Hematopoietic multipotent progenitor cell treated with erythropoietin and hydrocortisone succinate and interleukin-3 and kit ligand, for 15 days (in vitro differentiated cells): Measurements from ENCODE around the gene PPP1R14C.
"Not testable (repeated sequence)": the region's sequence is repeated elsewhere in the genome, so short reads cannot be mapped to it uniquely, and the experiment has no call there.

ENCODE experiments used
- DNase-seq: peaks from one replicate; pipeline ENCODE4 v3.0.0-alpha.2; 2015; ENCODE audit warnings: low spot score

Gene PPP1R14C

DNA sequence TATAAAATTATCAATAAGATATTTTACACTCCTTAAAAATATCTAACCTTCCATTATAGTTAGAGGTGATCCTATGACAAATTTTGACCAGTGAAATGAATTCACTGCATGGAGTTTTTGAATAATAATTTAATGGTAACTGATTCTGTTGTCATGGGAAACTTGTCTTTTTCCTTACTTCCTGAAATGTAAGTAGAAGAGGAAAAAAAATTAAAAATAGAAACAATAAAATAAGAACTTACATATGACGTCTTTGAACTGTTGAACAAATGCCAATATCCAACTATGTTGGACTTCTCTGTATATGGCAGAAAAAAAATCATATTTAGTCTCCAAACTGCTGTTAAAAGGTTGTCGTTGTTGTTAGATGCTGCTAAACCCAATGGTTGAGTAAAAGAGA, 26.3 kb downstream of the PPP1R14C start:
- DNase-seq, result no peak

DNA sequence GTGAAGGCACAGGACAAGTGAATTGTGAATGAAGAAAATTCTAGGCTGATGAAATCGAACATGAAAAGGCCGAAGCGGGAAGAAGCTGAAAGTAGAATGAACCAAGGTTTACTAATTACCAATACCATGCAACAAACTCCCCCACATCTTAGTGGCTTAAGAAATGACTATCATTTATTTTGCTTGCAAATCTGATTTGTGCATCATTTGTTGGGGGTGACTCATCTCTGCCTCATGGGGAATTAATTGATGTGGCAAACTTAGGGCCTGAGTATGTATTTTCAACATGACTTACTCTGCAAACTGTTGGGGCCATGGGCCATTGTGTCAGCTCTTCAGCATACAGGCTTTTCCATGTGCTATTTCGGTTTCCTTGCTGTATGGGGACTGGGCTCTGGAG, 26.8 kb downstream of the PPP1R14C start:
- no peak for DNase-seq

DNA sequence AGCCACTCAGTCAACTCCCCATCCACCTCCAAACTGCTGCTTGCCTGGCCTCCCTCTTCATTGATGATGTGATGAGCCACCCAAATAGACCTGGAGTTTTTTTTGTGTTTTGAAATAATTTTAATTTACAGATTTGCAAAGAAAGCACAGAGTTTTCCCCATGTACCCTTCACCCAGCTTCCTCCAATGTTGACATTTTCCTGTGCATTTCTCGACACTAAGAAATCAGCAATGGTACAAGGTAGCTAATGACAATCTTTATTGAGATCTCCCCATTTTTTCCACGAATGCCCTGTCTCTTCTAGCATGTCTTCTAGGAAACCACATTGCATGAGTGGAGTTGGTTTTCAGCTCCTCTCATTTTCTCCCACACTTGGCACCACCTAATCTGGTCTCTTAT, 30.1 kb downstream of the PPP1R14C start:
- no peak for DNase-seq

DNA sequence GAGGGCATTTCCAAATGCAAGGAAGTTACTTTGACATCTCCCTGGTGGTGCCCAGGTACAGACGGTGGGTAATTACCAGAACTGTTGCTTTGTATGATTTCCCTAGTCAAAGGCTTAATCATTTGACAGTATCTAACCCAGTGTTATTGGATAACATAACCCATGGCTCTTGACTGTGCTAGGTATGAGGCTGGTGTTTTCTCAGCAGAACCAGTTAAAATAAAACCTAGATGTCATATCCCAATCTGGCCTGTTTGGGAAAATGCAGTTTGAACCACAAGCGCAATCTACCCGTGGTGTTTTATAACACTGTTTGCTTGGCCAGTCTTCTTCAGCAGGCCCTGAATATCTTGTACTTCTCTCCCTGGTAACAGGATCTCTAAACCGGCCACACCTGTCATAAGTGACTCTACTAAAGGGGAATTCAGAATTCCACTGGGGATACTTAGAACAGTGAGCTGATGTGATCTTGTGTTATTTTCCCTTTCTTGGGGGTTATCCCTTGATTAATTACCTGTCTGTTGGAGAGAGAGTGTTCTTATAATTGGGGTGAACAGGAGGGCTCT, 32.8 kb downstream of the PPP1R14C start:
- DNase-seq, result no peak

DNA sequence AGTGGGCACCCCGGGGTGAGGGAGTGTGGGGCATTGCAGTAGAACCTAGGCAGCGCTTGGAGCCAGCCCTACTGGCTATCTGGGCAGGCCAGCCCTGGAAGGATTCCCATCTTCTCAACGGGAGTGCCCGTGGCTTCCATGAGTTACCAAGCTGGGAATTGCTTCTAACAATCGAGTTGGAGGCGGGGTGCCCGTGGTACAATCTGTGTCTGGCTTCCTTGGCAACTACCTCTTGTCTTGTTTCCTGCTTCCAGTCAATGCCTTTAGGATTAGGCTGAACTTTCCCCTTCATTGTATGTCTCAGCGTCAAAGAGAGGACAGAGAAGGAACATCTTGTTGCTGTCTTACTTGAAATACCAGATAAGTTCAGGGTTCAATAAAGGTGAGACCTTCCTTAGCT, 33.3 kb downstream of the PPP1R14C start:
- DNase-seq, result no peak

DNA sequence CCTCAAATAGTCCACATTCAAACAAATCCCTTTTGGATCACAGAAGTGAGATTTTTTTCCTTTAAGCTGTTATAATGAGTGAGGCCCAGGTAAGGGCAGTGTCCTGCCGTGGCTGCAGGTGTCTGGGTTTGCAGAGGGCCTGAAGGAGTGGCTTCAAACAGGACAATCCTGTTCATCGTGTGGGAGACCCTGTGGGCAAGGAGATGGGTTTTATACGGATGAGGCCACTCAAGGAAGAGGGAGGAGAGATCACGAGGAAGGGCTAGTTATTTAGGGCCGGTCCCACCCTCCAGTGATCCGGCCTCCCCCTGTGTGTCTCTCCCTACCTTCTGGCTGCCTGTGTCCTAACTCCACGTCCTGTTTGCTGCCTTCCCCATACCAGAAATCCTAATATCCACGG, 33.8 kb downstream of the PPP1R14C start:
- no peak for DNase-seq

DNA sequence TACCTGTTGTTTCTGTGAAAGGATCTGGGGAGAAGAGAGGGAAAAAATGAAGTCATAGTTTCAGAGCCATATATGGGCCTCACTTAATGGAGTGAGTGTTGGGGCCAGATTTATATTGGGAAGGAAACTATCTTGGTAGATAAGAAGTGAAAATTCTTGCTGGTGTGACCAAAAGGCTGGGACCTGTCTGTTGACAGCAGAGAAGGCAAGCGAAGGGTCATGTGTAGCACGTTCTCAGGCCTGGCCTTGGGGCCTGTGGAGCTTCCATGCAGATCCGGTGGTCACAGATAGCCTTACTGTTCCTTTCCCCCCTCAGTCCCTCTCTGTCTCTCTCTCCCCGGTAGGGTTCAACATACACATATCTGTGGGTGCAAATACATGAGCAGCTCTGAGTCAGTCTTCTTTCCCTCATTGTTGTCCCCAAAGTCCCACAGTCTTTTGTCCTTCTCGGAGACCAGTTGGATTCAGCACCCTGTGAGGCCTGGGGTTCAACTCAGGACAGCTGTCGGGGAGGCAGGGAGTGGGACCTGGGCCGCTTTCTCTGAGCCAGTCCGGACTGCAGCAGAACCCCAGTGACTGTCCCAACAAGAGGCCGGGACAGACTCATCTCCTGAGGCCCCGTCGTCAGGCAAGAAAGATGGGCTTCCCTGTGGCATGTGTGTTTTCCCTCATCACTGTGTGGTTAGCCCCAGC, 34.6 kb downstream of the PPP1R14C start:
- no peak for DNase-seq

DNA sequence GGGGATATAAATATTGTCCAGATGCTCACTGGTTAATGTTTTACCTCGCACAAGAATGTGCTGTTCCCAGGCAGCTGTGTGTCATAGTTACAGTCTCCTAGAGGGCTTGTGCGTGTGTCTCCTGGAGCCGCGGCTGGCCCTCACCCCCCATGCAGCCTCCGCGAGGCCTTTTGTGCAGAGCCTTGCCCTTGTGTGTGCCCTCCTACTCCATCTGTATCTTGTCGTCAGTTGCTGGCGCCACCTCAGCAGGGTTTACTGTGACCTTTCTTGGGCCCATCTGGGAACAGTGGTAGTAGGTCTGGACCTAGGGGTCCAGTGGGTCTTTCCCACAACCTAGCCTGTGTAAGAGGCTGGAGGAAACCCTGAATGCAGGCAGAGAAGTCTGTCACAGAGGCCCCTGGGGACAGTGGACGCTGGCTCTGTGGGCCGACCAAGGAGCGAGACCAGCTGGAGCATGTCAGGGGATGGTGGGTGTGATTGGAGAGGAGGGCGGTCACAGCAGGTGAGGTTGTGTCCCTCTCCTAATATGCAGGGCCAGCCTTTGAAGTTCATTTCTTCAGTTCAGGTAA, 35.2 kb downstream of the PPP1R14C start:
- DNase-seq, result no peak

DNA sequence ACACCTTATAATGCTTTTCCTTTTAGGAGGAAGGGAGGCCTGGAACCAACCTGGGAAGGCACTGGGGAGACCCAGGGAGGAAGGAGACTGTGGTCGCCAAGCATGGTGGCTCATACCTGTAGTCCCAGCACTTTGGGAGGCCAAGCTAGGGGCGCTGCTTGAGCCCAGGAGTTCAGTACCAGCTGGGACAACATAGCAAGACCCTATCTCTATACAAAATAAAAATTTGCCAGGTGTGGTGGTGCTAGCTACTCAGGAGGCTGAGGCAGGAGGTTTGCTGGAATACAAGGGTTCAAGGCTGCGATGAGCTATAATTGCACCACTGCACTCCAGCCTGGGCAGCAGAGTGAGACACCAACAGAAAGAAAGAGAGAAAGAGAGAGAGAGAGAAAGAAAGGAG, 36.2 kb downstream of the PPP1R14C start:
- no peak for DNase-seq

DNA sequence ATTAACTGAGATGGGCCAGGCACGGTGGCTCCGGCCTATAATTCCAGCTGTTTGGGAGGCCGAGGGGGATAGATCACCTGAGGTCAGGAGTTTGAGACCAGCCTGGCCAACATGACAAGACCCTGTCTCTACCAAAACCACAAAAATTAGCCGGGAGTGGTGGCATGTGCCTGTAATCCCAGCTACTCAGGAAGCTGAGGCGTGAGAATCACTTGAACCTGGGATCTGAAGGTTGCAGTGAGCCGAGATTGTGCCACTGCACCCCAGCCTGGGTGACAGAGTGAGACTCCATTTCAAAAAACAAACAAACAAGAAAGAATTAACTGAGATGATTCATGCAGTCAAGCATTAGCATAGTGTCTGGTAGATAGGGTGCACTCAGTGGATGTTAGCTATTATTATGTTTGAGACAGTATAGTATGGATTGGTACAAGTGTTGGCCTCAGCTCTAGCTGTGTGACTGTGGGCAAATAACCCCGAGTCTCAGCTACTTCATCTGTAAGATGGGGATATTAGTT, 37.1 kb downstream of the PPP1R14C start:
- DNase-seq, result not testable (repeated sequence)

DNA sequence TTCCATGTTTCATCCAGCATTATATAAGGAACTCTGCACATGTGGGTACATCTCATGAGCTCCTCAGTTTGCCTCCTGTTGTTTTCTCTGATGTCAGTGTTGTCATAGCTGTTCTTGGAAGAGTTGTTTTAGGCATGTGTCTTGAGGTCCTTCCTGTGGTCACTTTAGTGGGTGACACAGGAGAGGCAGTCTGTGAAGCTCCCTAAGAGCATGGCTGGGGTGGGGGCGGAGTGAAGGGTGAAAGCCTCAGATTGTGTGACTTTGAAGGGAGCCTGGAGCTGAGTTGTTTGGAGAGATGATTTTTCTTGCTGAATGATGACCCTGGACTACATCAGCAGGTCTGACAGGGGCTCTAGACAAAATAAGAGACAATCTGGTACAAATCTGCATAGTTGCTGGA, 37.7 kb downstream of the PPP1R14C start:
- DNase-seq, result no peak

DNA sequence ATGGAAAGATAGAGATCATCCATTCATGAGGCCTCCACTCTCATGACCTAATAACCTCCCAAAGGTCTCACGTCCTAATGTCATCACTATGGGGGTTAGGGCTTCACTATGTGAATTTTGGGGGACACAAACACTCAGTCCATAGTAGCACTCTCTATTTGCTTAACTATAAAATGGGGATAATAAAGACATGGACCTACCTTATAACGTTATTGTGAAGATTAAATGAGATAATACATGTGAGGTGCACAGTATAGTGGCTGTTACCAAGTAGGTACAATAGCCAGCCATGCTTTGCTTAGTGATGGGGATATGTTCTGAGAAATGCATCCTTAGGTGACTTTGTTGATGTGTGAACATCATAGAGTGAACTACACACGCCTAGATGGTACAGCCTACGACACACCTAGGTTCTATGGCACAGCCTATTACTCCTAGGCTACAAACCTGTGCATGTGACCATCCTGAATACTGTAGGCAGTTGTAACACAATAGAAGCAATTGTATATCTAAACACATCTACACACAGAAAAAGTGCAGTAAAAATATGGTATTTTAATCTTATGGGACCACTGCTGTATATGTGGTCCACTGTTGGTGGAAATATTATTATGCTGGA, 39.7 kb downstream of the PPP1R14C start:
- DNase-seq, result no peak

DNA sequence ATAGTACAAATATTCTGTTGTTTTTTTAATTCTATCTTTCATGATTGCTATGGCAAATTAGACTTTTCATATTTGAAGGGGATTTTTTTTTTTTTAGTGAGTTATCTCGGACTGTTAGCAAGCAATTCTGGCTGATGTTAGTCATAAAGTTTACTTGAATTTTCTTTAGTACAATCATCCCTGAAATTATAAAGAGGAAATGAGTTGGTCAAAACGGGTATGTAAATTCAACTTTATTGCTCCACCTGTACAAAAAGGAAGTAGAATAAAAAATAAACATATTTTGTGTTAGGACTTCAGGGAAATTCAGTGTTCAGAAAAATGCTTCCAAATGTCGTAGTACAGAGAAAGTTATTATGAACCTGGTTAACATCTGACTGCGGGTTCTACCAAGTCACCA, 40.3 kb downstream of the PPP1R14C start:
- DNase-seq, result no peak

DNA sequence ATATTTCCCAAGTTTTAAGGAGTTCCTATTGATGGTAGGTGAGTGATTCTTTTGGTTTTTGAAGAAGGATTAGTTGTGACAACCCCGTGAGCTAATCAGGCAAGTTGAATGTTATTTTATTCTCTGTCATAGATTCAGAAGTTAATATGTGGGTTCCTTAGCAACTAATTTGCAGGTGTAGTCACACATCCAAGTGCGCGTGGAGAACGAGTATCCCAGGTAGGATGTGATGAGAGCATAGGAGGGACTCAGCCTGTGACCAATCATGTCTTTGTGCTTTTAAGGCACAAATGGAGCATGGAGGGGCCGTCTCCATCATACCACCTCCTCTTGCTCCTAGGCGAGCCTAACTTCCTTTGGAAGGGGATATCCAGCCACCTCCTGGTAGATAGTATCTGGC, 41.1 kb downstream of the PPP1R14C start:
- DNase-seq, result no peak

DNA sequence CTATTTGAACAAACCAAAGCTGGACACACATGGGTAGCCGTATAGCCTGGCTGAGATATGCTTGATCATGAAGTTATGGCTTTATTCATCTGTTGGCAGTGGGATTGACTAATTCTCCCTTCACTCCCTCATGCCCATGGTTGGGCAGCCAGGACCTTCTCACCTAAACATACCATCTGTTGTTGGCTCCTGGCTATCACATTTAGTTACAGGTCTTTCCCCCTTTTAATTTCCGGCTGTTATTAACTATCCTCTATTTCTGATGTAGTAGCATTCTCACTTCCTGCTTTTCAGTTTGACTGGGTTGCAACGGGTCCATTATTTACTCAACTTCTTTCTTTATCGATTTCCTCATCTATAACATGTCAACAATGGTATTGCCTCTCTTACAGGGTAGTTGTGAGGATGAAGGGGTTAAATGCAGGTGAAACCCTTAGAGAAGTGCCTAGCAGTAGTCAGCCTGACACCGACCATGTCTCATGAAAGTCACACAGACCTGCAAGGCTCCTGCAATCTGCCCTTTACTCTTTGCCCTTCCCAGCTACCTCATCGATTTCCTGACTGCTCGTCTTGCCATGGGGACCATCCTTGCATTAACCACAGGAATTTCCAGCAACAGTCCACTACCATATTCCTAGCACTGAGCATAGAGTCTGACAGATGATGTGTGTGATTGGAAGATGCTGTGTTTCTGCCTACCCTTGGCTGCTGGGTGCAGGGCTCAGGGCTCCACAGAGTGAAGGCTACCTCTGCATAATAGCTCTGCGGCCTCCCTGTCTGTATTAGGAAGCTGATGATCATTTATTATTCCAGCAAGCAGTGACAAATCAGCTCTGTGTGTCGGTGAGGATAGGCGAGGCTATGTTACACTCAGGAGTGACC, 42.2 kb downstream of the PPP1R14C start:
- no peak for DNase-seq

DNA sequence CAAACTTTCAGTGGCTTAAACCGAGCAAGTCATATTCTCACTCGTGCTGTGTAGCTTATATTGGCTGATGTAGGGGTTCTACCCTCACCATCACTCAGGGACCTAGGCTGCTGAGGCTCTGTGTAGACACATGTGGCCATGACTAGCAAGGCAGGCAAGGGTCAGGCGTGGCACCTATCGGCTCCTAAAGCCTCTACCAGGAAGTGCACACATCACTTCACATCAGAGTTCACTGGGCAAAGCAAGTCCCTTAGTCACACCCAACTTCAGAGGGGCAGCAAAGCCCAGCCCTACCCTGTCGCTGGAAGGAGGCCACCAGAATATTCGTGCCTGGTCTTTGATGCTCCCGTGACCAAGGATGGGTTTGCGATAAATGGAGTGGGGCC, 42.9 kb downstream of the PPP1R14C start:
- no peak for DNase-seq

DNA sequence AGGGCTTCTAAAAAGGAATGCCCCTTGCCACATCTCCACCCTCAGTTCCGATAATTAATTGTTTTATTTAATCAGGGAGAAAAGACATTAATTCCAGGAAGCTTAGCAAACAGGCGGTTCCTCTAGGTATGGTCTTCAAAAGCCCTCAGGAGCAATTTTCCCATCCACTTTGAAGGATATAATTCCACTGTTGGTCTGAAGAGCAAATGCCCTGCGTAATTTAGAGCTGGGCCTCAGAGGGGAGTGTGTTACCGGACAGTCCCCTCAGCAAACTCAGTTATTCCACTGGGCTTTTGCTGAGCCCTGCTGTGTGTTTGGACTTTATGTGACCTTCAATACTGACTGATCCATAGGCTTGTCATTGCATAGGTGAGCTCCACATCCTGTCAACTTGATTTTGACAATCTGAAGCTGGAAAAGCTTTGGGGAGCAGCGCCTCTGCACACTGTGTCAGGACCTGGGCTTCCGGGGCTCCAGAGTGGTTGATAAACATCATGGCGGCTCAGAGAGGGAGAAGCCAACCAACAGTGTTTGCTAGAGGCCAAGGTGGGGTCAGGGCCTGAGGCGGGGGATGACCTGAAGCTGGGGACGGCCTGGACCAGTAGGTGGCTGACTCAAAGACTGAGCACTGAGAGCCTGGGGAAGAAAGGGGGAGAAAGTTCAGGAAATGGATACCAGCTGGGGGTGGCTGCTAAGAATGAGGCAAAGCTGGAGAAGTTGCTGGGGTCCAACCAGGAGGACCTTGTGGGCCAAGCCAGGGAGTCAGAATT, 43.5 kb downstream of the PPP1R14C start:
- DNase-seq, result no peak

DNA sequence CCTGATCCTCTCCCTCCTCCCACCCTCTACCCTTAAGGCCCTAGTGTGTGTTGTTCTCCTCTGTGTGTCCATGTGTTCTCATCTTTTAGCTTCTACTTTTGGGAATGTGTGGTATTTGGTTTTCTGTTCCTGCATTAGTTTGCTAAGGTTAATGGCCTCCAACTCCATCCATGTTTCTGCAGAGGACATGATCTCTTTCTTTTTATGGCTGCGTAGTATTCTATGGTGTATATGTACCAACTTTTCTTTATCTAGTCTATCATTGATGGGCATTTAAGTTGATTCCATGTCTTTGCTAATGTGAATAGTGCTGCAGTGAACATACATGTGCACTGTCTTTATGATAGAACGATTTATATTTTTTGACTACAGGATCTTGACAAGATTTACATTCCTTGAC, 44.6 kb downstream of the PPP1R14C start:
- DNase-seq, result not testable (repeated sequence)

DNA sequence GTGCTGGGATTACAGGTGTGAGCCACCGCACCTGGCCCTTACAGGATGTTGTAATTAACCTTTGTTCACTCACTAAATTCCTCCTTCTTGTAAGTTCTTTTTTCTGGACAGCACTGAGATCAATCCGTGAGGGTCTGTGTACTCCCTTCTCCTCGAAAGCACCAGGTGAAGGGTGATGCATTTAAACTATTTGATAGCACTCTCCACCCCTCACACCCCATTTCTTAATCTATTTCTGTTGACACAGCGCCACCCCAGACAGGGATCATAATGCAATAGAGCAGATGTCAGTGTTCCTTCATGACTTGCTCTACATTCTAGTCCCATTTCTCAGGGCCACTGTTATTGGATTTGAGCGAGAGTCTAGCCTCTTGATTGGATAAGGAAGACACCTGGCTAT, 46.3 kb downstream of the PPP1R14C start:
- no peak for DNase-seq

DNA sequence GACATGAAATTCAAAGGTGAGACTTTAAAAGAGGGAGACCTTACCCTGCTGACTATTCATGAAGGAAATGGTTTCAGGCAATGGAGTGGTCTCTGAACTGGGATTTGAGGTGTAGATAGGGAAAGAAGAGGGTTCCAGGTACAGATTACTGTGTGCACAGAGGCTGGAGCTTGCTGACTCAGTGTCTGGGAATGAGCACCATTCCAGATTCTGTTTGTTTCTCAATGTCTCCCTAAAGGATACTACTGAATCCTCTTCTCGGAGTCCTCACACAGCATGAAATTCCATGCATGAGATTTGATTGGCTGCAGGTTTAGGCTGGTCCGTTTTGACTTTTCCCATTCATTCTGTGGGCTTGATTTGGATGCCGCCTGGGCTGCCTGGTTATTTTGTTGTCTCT, 49.0 kb downstream of the PPP1R14C start:
- no peak for DNase-seq

DNA sequence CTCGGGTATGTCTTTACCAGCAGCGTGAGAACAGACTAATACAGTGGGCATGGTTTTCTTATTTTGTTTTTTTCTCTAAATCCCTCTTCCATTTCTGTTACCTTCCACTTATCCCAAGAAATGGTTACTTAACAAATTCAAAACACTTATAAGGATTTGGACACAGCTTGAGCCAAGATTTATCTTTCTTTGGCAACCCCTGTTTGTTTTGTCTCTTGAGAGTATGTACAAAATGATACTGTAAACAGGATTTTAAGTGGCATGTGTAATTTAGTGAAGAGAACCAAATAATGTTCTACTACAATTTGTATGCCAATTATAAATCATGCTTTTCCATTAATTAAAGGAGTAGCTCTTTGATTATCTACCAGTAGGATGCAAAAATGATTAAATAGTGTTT, 51.4 kb downstream of the PPP1R14C start:
- no peak for DNase-seq
